Parathyroid adenoma (tissue), 2 donors: ENCODE measurements around the gene FBXW11.

ENCODE experiments used
- H2AFZ ChIP-seq: fragments of 300-600 bp; sonication (generic); one replicate; pipeline ENCODE4 v1.7.0; 2017; ENCODE audit warnings: antibody characterized with exemption, mild to moderate bottlenecking
- H3K27ac ChIP-seq: fragments of 300-600 bp; sonication (generic); one replicate; pipeline ENCODE4 v1.7.0; 2017
- H3K27me3 ChIP-seq: fragments of 300-600 bp; sonication (generic); one replicate; pipeline ENCODE4 v1.7.0; 2017; ENCODE audit warnings: low read length; ENCODE audit not compliant: control insufficient read depth, insufficient read depth
- H3K36me3 ChIP-seq: fragments of 300-600 bp; sonication (generic); one replicate; pipeline ENCODE4 v1.7.0; 2017; ENCODE audit warnings: low read length; ENCODE audit not compliant: control insufficient read depth, insufficient read depth
- H3K4me1 ChIP-seq: fragments of 300-600 bp; sonication (generic); one replicate; pipeline ENCODE4 v1.7.0; 2017; ENCODE audit warnings: control low read depth
- H3K4me2 ChIP-seq: fragments of 300-600 bp; sonication (generic); one replicate; pipeline ENCODE4 v1.7.0; 2017; ENCODE audit warnings: low read length
- H3K4me3 ChIP-seq: fragments of 300-600 bp; sonication (generic); one replicate; pipeline ENCODE4 v1.7.0; 2017; ENCODE audit warnings: low read depth, low read length
- H3K79me2 ChIP-seq: fragments of 300-600 bp; sonication (generic); one replicate; pipeline ENCODE4 v1.7.0; 2017; ENCODE audit warnings: control low read depth
- H3K9ac ChIP-seq: fragments of 300-600 bp; sonication (generic); one replicate; pipeline ENCODE4 v1.7.0; 2017; ENCODE audit warnings: mild to moderate bottlenecking
- H3K9me3 ChIP-seq: fragments of 300-600 bp; sonication (generic); one replicate; pipeline ENCODE4 v1.7.0; 2017; ENCODE audit warnings: low read length; ENCODE audit not compliant: control insufficient read depth
- CTCF ChIP-seq: fragments of 300-600 bp; sonication (generic); IDR thresholded peaks from one replicate; pipeline ENCODE4 v1.7.0; 2017; ENCODE audit warnings: antibody characterized with exemption, mild to moderate bottlenecking
- donor health status: primary hyperparathyroidism.

Gene FBXW11

GRCh38 chr5:171954721-171955120 lies 51.7 kb downstream of the FBXW11 start:
- Histone ChIP-seq H3K27me3 (no peaks in the 10 kb centered on the region), H3K4me1 (peaks cover 18% of the 10 kb centered on the region), H2AFZ (no peak overlapping the region), H3K9me3 (no peaks in the 10 kb centered on the region), H3K4me3 (no peak overlapping the region), H3K4me2 (no peak overlapping the region), H3K9ac (no peak overlapping the region), H3K27ac (no peak overlapping the region), H3K79me2 (peaks cover 57% of the 10 kb centered on the region), H3K36me3 (no peaks in the 10 kb centered on the region)
- no peak for TF ChIP-seq CTCF

- Histone ChIP-seq H3K27ac (no peak overlapping the region), H3K4me1 (peaks cover 18% of the 10 kb centered on the region)
These were observed 52.4 kb downstream of the FBXW11 start for GRCh38 chr5:171953860-171954701.

GRCh38 chr5:171952021-171952420 lies 54.4 kb downstream of the FBXW11 start:
- no peaks in the 10 kb centered on the region for H3K9me3 ChIP-seq
- H3K27me3 ChIP-seq: no peaks in the 10 kb centered on the region
- H3K36me3 ChIP-seq: no peaks in the 10 kb centered on the region
- no peak overlapping the region for H2AFZ ChIP-seq
- no peak for TF ChIP-seq CTCF
- peaks cover 12% of the 10 kb centered on the region for H3K4me1 ChIP-seq
- no peak overlapping the region for H3K9ac ChIP-seq
- no peak overlapping the region for H3K4me2 ChIP-seq
- H3K79me2 ChIP-seq: peaks cover 51% of the 10 kb centered on the region
- H3K4me3 ChIP-seq: no peak overlapping the region
- H3K27ac ChIP-seq: no peak overlapping the region

More at GRCh38 chr5:171953860-171954701, 52.4 kb downstream of the FBXW11 start:
- Histone ChIP-seq H3K36me3 (no peaks in the 10 kb centered on the region), H3K79me2 (peaks cover 57% of the 10 kb centered on the region), H2AFZ (no peak overlapping the region), H3K9me3 (no peaks in the 10 kb centered on the region), H3K9ac (no peak overlapping the region), H3K4me2 (no peak overlapping the region), H3K27me3 (no peaks in the 10 kb centered on the region), H3K4me3 (no peak overlapping the region)
- TF ChIP-seq CTCF: no peak

- H3K4me1 ChIP-seq: peaks cover 4% of the 10 kb centered on the region
- H3K27ac ChIP-seq: no peak overlapping the region
- peaks cover 51% of the 10 kb centered on the region for H3K79me2 ChIP-seq
- no peak overlapping the region for H3K4me2 ChIP-seq
- no peak overlapping the region for H2AFZ ChIP-seq
- H3K4me3 ChIP-seq: no peak overlapping the region
- H3K27me3 ChIP-seq: no peaks in the 10 kb centered on the region
- no peak overlapping the region for H3K9ac ChIP-seq
- H3K9me3 ChIP-seq: no peaks in the 10 kb centered on the region
- no peaks in the 10 kb centered on the region for H3K36me3 ChIP-seq
- TF ChIP-seq CTCF: no peak
These were observed 55.2 kb downstream of the FBXW11 start for GRCh38 chr5:171951218-171951617.
